HG03066 (cell line): ENCODE data around the gene ARHGEF7.
A peak's percentile ranks its signal among the peaks of the same experiment; 100 is the strongest.

Source experiments
- ATAC-seq: cut with Tn5 transposase; IDR thresholded peaks from one replicate; pipeline ENCODE4 v1.9.1; 2021; ENCODE audit warnings: low read depth; ENCODE audit not compliant: unreplicated experiment

ARHGEF7 gene

GRCh38 chr13:111099290-111099689 lies 15.8 kb upstream of the ARHGEF7 start:
- ATAC-seq: no peak

DNA sequence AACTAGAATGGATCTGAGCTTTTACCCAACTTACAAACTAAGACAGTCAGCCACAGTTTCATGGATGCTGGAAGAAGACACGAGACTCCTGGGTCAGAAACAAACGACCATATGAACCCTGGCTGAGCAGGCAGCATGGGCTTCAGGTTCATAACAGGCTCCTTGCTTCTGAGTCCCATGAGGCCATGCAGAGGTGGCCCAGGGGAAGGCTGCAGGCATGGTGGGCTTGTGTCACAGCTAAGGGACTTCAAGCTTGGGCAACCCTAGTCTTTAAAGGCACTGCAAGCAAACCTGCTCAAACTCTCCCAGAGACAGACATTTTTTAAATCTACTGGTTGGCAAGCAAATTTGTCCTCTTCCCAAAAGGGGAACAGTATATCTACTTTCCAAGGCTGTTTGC lies 5.1 kb upstream of the ARHGEF7 start:
- no peak for ATAC-seq

GRCh38 chr13:111111376-111111937 lies 3.7 kb upstream of the ARHGEF7 start:
- no peak for ATAC-seq

DNA sequence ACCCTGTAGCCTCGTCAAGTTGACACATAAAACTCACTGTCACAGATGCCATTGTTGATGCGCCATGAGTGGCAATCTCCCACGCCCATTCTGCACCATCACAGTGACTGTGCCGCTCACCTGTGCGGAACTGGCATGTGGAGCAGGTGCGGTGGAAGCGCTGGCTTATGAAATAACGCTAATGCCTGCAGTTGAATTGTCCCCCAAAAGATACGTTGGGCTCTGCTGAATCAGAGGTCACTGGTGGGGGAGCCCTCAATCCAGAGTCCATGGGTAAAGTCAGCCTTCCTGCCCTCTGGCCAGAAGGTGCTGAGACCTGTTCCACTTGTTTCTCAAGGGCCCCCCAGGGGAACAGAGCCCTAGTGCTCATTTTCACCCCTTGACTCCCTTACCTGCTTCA lies 2.9 kb upstream of the ARHGEF7 start:
- no peak for ATAC-seq

DNA sequence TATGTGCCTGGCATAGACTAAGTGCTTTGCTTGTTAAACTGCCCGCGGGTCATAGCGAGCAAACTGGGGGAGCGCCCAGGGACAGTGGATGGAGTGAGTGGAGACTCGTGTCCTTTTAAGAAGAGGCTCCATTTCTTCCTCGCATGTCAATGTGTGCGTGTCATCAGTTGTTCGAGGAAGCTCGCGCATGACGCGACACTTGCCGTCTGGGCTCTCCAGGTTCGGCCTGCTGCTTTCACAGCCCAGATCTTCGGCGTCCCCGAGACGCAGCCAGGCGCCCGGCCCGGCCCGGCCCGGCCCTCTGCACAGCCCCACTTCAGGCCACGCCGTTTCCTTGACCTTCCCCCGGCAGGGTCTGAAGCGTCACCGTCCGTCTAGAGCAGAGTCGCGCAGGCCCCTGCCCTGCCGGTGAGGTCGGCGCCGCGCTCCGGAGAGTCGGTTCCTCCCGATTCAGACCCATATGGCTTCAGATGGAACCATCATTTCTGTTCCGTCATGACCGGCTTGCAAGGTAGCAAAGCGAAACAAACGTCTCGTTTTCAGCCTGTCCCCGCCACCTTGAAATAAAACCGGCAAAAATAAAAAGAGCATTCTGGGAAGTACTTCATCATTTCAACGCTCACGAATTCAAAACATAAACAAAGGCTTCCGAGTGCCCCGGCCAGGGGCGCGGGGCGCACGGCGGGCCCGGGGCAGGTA lies 599 bp upstream of the ARHGEF7 start:
- no peak for ATAC-seq

DNA sequence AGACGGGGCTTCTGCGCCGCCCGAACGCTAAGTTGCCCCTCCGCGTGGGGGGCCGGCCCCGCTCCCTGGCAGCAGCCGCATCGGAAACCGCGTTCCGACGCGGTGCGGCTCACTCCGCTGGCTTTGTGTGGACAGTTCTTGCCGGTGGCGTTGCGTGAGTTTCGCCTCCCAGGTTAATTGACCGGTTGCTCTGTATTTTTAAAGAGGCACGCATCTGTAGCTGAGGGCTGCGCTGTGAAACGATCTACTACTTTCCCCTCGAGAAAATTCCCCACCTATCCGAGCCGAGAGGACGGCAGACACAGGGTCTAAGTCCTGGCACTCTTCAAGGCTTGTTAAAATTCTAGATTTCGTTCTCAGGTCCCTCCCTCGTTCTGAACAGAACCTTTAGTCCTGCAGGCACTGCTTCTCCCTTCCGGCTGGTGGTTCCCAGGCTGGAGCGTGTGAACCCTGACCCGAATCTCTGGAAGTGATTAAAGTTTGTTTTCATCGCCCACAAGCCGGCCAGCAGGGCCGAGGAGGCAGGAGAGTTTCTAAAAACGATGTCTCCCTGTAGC lies 933 bp downstream of the ARHGEF7 start:
- no peak for ATAC-seq

DNA sequence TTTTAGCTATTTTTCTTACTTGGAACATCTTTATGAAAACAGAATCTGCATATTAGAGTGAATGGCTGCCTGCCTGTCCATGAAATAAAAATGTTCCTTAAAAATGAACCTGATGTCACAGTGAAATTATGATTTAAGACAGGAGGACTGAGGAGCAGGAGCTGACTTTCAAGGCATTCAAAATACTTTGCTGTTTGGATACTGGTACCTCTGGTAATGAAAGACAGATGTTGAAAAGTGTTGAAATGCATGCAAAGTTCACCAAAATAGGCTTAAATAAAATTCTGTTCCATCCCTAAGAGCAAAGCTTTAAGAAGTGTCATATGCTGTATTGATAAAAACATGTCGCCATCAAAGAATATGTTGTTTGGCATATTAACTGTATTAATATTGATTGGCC lies 1.7 kb downstream of the ARHGEF7 start:
- no peak for ATAC-seq

DNA sequence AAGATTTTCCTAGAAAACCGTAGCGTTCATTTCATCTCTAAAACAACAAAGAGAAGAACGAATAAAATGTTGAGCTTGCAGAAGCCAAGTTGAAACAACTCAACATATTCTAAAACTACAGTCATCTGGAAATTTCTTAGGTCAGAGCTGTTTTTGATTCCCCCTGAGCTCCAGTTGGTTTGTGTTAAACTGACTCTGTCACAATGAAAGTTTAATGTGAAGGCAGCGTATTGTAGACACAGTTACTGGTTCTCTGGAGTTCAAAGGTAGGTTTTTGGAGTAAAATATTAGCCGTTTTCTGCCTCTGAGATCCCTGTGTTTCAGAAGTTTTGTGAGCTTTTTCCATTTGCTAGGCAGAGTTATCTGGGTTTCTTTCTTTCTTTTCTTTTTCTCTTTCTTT lies 2.2 kb downstream of the ARHGEF7 start:
- ATAC-seq: no peak

DNA sequence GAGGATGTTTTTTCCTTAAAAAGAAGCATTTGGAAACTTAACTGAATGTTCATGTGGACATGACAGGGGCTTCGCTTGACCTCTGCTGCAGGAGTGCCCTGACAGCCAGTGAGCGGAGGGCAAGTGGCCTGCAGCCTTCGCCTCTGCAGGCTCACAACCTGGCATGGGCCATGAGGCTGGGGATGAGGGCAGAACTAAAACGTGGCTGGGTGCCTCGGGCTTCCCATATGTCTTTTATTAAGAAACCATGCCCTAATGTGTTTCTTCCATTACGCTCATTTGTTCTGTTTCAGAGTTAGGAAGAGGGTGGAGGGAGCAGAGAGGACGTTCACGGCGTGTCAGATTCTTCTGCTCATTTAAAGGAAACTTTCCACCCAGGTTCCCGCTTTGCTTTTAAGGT lies 2.9 kb downstream of the ARHGEF7 start:
- no peak for ATAC-seq

DNA sequence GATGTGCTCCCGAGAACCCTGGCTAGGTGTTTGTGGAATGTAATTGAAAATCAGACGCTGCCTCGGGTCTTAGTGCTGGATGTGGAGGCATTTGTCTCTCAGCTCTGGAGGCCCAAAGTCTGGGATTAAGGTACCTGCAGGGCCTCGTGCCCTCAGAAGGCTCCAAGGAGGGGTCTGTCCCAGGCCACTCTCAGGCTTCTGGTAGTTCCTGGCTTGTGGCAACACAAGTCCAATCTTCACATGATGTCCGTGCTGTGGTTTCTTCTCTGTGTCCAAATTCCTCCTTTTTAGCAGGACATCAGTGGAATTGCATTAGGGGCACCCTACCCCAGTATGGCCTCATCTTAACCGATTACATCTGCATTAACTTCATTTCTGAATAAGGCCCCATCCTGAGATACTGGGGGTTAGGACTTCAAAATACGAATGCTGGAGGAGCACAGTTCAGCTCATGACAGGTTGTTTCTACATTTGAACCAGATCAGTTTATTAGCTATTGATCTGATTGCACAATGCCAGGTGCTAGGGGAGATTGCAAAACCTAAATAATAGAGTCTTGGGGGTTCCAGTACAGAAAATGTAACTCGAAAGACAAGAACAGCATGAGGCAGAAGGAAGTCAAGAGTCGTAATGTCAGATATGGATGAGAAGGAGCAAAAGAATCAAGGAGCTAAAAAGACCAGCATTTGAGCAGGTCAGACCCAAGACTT lies 3.9 kb downstream of the ARHGEF7 start:
- ATAC-seq: no peak

DNA sequence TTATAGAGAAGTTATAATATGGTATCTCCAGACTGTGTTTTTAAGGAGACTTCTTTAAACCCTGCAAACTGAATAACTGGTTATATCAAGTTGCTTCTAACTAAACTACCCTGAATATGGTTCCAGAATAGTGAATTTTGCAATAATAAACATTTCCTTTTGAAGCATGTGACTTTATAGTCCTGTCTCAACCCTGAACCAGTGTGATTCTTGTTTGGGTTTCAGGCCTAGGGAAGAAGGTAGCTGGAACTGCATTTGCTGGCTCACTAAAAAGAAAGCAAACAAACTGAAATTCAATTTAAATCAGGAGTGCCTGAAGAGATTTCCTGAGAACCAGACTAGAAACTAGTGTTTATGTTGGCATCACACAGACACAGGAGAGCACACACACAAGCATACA lies 4.9 kb downstream of the ARHGEF7 start:
- no peak for ATAC-seq

DNA sequence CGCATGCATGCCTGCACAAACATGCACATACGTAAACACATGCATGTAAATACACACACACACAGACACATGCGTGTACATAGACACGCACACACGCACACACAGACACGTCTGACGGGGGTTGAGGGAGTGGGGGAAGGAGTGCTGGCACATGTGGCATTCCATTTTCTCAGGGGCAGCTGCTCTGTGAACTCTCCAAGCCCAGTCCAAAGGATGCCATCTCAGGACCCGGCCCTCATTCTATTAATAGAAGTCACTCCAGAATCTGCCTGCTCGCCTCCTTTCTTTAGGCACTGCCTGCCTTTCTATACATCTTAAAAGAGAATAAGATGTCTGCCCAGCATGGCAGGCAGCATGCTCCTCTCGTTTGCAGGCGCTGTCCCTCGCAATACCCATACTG lies 5.3 kb downstream of the ARHGEF7 start:
- ATAC-seq: no peak

GRCh38 chr13:111120913-111121312 lies 5.8 kb downstream of the ARHGEF7 start:
- ATAC-seq: no peak

DNA sequence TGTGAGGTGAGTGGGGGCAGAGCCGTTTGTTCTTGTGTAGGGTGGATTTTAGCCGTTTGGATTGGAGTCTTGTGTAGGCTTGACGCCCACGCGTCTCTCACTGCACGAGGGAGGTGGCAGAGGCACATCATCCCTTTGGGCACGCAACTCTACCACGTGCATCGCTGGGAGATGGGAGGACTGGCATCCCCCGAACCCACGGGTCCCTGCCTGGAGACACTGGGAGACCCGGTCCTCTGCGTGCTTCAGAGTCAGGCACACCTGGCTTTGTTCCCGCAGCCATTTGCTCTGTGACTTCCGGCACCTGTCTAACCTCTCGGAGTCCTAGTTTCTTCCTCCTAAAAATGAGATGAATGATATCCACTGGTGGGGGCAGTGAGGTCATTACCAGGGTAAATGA lies 6.4 kb downstream of the ARHGEF7 start:
- no peak for ATAC-seq

GRCh38 chr13:111122056-111122455 lies 6.9 kb downstream of the ARHGEF7 start:
- no peak for ATAC-seq

DNA sequence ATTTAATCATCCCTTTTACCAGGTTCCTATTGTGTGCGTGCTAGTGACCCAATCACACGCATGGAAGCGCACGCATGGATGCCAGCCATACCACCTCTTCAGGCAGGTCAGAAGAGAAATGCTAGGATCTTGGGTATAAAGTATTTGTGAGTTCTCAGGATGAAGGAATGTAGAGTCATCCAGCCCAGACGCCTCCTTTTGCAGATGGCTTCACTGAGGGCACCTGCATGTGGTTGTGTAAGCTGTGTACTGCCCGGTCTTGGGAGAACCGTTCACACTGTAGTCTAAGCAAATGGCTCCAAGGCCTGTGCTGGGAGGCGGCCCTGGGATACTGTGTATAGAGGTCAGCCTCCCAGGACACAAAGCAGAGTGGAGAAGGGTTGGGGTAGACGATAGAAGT lies 7.5 kb downstream of the ARHGEF7 start:
- ATAC-seq: no peak

DNA sequence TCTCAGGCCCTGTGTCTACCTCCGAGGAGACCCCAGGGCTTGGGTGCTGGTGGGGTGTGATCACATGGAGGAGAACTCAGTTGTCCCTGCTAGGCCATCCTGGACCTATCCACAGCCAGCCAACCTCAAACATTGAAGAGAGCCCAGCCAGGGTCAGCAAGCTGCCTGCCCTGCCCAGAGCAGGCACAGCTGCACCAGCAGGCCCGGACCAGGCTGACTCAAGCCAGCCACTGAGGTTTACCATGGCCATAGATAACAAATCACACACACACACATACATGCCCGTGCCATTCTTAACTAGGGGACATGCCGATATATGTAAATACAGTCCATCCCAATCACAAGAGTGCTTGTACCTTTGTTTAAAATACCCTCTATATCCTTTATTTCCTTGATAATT lies 8.1 kb downstream of the ARHGEF7 start:
- ATAC-seq: no peak

DNA sequence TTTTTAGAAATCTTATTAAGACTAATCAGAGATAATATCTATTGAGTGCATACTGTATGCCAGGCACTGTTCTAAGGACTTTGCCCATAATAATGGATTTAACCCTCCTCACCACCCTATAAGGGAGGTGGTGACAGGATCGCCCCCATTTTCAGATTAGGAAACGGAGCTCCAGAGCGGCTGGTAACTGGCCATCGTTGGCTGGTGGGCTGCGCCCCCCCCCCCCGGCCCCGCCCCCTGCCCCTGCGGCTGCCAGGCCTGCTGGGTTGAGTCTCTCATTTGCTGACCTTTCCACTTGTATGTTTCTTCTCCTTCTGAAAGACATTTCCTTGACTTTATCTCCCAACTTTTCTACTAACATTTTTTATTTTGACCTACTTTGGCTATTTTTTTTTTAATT lies 8.5 kb downstream of the ARHGEF7 start:
- ATAC-seq: no peak

DNA sequence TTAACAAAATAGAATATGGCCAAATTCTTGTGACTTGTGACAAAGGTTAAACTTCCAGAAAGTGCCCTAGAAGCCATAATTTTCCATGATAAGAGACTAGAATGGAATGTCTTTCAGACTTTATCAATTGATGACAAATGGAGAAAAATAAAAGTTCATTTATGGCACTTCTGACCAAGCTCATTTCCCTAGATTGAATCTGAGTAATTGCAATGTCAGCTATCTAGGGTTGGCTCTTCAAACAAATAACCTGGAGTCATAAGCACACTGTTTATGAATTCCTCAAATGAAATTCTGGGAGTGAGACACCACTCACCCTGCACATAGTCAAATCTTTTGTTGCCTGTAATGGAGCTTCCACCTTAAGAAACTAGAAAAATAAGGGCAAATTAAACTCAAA lies 11.4 kb downstream of the ARHGEF7 start:
- no peak for ATAC-seq

DNA sequence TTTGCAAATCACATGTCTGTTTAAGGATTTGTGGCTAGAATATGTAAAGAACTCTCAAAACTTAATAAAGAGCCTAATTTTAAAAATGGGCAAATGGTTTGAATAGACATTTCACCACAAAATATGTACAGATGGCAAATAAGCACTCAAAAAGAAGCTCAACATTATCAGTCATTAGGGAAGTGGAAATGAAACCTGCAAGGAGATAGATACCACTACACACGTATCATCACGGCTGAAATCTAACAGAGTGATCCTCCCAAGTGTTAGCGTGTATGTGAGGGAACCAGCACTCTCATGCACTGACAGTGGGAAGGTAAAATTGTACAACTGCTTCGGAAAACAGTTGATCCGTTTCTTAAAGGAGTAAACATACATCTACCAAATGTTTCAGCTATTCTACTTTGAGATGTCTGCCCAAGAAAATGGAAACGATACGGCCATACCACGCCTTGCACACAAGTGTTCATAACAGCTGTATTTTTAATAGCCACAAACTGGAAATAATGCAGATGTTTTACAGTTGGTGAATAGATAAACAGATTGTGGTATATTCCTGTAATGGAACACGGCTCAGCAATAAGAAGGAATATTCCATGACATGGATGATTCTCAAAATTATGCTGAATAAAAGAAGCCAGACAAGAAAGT lies 14.5 kb downstream of the ARHGEF7 start:
- ATAC-seq: peak; percentile 99

DNA sequence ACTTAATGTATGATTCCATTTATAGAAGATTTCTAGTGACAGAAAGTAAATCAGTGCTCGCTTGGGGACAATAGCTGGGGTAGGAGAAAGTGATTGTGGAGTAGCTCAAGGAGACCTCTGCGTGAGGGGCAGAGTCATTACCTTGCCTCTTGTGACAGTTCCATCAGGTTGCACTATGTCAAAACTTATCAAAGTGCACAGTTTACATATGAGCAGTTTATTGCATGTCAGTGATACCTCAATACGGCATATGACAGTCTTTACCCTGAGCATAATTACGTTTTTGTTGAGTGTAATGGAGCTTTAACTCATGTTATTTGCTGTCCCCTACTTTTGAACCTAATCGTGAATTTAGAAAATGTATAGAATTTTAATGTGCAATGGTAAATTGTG lies 15.0 kb downstream of the ARHGEF7 start:
- no peak for ATAC-seq
